HG02938 (cell line): ENCODE data around the gene ADD3.

Source experiments
- ATAC-seq: cut with Tn5 transposase; IDR thresholded peaks from one replicate; pipeline ENCODE4 v1.9.1; 2021; ENCODE audit warnings: mild to moderate bottlenecking, moderate library complexity; ENCODE audit not compliant: unreplicated experiment

Gene ADD3

GRCh38 chr10:110171032-110171431 is 163.2 kb downstream of the ADD3 start:
- ATAC-seq: no peak

GRCh38 chr10:110172155-110172554 is 164.4 kb downstream of the ADD3 start:
- ATAC-seq: no peak

GRCh38 chr10:110174201-110174600 is 166.4 kb downstream of the ADD3 start:
- ATAC-seq: no peak

- ATAC-seq: no peak
These were observed 167.0 kb downstream of the ADD3 start for GRCh38 chr10:110174816-110175215.

GRCh38 chr10:110175406-110175805 is 167.6 kb downstream of the ADD3 start:
- no peak for ATAC-seq

GRCh38 chr10:110176141-110177030 is 168.6 kb downstream of the ADD3 start:
- ATAC-seq: no peak

- ATAC-seq: no peak
These were observed 171.4 kb downstream of the ADD3 start for GRCh38 chr10:110179220-110179619.

GRCh38 chr10:110181451-110181850 is 173.7 kb downstream of the ADD3 start:
- no peak for ATAC-seq

- ATAC-seq: no peak
These were observed 174.1 kb downstream of the ADD3 start for GRCh38 chr10:110181911-110182310.

GRCh38 chr10:110184398-110184797 is 176.6 kb downstream of the ADD3 start:
- ATAC-seq: no peak
